SKM-1 treated with dmso at 0.1 percent for 144 hours (cell line): ENCODE results near the gene SORCS2.
A peak's percentile ranks its signal among the peaks of the same experiment; 100 is the strongest.

Experiments
- DNase-seq: peaks from one replicate; lab custom pipeline; 2025; ENCODE audit not compliant: unreplicated experiment; lab: John Stamatoyannopoulos, UW

The SORCS2 gene

DNA sequence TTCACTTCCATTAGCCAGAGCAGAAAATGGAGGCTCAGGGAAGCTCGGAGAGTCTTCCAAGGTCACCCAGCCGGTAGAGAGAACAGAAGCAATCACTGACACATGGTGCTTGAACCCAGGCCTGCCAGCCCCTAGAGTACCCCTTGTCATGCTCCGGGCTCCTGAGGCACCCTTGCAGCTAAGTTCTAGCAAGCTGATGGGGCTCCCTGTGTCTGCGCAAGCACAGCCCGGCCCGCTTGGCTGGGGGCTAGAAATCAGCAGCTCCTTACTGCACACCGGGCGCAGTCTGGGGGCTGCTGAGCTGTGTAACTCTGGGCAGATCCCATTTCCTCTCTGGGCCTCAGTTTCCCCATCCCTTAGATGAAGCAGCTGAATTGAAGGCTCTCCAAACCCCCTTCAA is 344.5 kb downstream of the SORCS2 start:
- DNase-seq, result no peak

DNA sequence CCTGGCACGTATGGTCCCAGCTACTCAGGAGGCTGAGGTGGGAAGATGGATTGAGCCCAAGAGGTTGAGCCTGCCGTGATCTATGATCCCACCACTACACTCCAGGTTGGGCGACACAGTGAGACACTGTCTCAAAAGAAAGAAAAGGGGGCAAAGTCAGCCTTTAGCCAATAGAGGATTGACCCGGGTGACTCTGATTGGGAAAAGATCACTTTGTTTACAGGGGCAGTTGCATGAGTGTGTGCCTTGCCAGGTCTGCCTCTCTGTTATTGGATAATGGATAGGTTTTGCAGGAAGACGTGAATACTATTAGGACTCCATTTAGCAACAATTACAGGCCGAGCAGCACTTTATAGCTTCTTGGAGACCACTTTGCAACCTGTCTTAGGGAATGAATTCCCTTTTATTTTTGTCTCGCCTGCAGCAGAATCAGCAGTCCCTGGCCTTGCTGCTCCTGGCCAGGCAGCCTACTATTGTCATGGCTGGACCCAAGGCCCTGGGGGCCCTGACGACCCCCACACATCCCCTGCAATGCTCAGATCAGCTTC is 345.6 kb downstream of the SORCS2 start:
- DNase-seq, result no peak

DNA sequence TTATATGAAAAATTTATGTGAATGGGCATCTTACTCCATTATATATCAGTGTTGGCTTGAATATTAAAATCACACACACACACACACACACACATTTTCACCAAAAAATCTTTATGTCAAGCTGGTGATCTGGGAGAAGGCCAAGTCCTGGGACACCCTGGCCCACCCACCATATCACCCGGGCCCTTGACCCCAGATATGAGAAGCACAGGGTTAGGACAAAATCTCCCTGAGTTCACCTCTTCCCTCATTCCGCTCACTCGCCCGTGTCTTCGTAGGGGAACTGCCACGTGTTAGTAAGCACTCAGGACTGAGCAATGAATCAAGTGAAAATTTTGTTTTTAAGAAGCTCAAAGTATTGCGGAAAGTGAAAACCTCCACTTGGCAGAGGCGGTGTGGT is 346.2 kb downstream of the SORCS2 start:
- DNase-seq, result no peak

DNA sequence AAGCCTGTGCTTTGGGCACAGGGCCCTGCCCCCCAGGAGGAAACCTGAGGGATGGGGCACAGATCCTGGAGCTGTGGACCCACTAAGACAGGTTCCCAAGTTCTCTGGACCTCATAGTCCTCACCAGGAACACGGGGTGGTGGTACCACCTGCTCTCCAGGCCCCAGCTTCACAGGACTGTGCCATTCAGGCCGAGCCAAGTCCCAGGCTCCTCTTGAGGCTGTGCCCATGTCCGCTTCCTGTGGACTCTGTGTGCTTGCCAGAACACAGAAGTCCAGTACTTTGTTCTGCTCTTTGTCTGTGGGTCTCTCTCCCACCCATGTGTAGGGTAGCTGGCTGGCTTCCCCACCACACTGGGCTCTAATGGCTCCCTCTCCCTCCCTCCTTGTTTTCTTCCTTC is 346.8 kb downstream of the SORCS2 start:
- DNase-seq, result no peak

DNA sequence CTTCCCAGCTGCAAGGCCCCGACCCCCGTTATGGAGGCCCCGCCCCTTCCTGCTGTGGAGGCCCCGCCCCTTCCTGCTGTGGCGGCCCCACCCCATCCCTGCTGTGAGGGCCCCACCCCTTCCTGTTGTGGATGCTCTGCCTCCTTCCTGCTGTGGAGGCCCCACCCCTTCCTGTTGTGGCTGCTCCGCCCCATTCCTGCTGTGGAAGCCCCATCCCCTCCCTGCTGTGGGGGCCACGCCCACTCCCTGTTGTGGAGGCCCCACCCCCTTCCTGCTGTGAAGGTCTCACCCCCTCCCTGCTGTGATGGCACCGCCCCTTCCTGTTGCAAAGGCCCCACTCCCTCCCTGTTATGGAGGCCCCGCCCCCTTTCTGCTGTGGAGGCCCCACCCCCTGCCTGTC is 347.3 kb downstream of the SORCS2 start:
- DNase-seq, result peak; percentile 97

DNA sequence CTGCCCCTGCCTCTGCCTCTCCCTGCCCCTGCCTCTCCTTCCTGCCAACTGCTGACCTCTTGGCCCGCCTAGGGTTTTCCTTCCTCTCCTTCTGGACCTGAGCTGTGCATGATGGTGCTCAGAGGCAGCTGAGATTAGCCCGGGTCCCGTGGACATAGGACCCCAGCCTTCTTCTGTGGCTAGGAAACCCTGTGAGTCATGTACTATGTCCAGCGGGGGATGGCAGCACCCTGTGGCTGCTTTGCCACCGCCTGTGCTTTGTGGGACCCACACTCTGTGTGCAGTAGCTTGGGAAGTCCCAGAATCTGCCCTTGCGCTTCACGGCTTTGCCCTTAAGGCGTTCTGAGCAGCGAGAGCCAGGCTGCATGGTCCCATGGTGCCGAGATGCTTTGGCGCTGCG is 347.9 kb downstream of the SORCS2 start:
- no peak for DNase-seq

DNA sequence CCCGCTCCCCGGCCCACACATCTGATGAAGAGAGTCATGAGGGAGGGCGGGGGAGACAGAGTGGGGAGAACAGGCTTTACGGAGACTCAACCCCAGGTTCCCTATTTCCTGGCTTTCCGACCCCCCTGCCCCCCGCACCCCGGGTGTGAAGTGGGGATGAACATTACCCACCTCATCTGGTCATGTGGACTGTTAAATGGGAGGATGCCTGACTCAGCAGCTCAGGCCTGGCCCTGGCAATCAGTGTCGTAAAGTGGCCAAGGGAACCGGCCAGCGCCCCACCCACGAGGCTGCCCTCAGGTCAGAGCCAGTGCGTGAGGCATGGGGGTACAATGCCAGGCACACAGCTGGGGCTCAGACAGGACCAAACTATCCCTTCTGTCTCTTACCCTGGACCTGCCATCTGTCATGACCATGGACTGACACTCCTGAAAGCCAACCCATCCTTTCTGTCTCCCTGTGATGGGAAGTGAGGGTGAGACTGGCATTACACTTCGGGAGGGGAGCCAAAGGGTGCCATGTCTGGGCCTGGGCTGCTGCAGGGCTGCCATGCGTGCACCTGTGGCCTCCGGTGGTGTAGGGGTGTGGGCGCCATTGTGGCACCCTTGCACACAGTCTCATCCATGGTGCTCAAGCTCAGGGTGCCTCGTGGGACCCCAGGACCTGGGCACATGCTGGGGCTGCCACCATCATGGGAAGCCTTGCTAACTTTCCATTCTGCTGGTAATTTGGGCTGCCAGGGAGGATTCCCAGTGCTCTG is 348.5 kb downstream of the SORCS2 start:
- DNase-seq, result no peak

DNA sequence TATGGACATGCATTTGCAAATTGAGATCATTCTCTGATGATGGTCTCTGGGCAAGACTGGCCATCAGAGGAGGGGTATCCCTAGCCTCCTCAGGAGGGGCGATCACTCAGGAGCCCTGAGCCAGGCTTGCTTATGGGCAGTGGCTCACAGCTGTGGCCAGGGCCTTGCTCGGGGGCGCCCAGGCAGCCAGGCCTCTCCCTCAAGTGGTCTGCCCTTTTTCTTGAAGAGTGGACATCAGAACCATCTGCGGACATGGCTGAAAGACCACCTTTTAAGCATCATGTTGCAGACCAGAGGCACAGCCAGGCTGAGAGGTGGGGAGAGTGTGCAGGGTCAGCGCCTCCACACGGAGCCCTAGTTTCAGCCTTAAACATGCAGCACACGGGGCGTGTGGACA is 349.1 kb downstream of the SORCS2 start:
- no peak for DNase-seq

DNA sequence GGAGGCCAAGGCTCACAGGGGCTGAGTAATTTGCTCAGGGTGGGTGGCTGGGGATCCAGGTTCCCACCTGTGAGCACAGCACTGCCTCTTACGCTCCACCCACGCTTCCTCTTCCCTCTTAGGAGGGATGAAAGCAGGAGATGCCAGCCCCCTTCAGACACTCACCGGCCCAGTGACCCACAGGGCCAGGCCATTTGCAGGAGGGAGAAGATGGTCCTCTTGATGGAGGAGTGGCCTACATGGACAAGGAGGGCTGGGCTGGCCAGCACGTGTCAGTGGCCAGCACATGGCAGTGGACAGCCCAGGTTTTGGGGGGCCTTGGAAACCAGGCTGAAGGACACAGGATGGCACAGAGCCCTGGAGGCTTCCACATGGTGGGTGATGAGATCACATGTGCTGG is 350.4 kb downstream of the SORCS2 start:
- no peak for DNase-seq

DNA sequence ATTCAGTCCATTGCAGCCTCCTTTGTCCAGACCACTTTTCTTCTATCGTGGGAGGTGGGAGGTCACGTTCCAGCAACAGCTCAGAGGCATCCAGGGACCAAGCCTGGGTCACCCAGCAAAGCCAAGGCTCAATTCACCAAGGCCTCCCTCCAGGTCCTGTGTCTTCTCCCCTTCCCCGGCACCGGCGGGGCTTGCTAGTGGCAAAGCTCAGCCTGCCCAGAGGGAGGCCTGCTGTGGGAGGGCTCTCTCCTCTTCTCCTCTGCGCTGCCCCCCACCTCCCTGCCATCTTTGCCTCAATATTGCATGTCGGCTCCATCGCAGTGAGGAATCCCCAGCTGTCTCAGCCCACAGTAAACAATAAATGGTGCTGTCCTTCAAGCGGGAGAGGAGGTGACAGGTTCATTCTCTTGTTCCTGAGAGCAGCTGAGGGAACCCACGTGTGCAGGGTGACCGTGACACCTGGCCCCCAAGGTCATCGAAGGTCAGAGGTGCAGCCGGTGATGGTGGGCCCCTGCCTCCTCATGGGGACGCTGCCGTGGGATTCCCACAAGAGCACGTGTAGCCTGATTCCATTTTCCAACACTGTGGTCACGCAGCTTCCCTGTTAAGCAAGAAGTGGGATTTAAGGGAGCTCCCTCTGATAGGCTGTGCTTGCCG is 353.9 kb downstream of the SORCS2 start:
- no peak for DNase-seq

DNA sequence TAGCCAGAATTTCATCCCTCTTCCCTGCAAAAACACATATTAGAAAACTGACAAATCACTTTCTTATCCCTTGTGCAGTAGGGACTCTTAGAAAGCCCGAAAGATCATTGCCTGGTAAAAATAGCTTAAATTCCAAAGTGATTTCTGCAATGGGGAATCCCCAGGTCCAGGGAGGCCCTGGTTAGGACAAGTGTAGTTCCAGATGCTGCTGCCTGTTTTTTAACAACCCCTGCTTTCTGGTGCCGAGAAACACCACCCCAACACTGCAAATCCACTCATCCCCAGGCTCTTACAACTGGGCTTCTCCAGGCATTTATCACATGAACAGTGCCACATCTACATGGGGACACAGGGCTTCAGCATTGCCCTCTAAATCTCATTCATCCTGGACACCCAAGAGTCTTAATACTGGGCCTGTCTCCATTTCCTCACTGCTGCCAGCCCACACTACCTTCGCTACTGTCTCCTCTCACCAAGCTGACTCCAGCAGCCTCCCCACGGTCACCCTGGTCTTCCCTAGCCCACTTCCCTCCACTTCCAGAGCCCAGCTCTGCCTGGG is 354.6 kb downstream of the SORCS2 start:
- no peak for DNase-seq

DNA sequence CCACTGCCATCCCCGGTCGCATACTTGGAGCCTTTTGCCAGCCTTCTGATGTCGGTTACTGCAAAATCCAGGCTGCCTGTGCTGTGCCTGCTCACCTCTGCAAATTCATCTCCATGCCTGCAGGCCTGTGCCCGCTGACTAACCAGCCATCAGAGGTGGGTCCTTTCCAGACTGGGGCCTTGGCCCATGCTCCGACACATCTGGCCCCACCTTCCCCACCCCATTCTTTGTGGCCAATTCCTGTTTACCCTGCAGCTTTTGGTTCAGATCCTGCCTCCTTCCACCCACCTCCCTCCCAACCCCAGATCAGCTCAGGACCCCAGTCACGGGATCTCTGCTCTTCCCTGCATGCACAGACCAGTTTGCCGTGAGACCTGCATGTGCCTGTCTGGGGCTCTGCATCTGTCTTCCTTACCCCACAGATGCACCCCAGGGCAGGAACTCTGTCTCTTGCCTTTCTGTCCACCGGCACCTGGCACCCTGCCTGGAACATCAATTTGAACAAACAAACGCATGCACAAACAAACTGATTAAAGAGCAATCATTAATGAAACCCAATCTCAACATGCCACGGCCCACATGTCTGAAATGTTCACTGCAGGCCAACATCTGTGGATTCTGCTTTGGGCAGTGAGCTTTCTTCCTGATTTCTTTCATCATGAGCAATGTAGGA is 355.2 kb downstream of the SORCS2 start:
- no peak for DNase-seq

DNA sequence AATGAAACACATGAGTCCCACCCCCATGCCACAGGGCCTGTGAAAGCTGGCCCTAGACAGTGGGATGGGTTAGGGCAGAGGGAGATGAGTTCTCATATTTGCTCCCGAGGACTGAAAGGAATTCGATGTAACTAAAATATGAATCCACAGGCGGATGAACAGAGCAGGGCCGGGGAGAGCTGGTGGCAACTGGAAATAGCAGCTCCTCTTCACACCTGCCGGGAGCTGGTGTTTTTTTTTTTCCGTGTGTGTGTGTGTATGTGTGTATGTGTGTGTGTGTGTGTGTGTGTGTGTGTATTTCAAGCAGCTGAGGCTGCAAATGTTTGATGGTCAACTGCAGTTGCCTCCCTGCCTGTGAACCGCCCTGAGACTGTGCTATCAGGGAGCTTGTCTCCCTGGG is 357.5 kb downstream of the SORCS2 start:
- no peak for DNase-seq

DNA sequence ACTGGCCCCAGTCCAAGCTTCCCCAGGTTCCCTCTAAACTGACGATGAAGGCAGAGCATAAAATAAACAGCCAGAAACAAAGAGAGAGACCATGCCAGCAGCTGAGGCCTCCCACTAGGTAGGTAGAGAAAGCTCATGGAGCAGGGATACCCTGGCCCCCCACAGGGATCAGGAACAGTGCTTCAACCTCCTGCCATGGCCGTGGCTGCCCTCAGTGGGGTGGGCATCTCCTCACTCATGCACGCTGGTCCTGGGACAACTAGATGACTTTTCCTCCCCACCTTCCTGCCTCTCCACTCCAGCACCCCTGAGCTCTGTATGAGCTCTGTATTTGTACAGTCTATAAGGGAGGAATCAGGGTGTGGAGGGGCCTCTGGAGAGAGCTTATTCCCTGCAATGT is 360.1 kb downstream of the SORCS2 start:
- no peak for DNase-seq

DNA sequence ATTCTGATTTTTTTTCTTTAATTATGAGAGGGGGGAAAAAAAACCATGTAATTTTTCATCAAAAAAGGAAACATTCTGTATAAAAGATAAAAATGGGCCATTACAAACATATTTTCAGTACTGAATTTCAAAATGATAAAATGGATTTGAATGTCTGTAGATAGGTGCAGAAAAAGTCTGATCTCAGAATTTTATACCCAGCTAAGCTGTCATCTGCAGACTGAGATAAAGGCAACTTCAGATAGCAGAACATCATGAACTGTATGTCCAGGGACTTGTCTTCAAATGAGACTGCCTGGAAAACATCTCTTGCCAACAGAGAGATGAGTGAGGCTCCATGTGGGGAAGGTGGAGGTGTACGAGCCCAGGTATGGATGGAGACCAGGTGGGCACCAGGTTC is 360.9 kb downstream of the SORCS2 start:
- DNase-seq, result no peak

DNA sequence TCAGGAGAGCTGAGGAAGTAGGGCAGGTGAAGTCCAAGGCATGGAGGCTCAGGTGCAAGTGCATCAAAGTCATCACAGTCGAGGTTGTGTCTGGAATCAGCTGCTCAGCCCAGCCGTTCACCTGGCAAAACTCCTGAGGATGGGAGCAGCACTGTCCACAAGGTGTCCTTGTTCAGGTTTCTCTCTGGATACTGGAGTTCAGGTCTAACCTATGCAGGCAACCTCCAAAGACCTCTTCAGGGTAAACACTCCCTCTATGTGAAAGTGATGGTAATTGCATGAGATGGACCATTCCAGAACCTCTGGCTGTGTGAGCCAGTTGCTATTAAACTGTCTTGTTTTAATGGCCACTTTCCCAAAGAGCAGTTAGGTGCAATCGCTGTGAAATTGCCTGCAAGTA is 362.6 kb downstream of the SORCS2 start:
- no peak for DNase-seq

DNA sequence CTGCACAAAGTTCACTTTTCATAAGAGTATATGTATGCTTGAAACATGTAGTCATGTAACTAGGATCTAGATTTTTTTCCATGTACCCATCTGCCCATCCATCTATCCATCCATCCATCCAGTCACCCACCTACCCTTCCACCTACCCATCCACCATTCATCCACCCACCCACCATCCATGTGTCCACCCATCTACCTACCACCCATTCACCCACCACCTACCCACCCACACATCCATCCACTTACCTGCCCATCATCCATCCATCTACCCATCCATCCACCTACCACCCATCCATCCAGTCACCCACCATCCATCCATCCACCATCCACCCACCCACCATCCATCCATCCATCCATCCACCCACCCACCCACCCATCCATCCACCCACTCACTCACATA is 364.2 kb downstream of the SORCS2 start:
- DNase-seq, result no peak

DNA sequence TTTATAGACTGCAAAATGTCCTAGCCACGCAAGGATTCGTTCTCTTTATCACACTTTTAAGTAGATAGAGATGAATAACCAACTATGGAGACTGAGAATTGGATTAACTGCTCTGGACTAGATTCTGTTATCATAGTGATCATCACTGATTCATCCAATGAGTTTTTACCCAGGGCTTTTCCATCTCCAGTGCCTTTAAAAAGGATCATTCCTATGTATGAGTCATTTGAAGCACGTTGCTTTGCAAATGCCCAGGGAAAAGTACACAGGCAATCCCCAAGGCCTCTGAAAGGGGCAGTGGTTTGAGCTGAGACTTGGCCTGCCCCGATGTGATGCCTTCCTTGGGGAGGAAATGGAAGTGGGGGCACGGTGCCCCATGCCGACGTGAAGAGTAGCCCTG is 365.1 kb downstream of the SORCS2 start:
- no peak for DNase-seq

DNA sequence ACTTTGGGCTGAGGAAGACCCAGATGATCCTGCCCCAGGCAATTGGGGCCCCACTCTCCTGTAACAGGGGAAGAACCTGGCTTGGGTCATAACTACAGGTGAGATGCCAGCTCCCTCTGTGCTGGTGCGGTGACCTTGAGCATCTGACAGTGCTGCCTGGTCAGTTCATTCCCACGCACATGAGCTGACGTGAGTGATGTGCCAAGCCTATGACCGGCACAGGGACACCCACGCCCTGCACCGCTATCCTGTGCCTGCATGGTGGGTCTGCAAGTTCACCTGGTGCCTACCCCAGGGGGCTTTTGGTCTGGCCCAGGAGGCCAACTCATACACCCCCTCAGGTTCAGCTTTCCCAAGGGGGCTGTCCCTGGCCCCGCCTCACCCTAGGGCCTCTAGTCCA is 366.1 kb downstream of the SORCS2 start:
- DNase-seq, result no peak

DNA sequence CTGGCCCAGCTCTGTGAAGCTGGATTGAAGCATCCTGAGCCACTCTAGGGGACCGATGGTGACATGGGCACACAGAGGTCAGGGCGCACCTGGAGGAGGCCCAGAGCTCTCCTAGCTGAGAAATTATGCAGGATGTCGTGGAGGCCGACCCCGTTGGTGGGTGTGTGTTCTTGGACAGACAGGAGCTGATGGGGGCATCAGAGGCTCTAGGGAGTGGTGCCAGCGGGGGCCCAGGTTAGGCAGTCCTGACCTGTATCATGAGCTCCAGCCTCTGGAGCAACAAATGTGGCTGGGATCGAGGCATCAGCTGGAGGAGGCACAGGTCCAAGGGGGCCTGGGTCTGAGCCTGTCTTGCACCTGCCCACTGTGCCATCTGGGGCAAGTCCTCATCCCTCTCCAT is 367.0 kb downstream of the SORCS2 start:
- no peak for DNase-seq

DNA sequence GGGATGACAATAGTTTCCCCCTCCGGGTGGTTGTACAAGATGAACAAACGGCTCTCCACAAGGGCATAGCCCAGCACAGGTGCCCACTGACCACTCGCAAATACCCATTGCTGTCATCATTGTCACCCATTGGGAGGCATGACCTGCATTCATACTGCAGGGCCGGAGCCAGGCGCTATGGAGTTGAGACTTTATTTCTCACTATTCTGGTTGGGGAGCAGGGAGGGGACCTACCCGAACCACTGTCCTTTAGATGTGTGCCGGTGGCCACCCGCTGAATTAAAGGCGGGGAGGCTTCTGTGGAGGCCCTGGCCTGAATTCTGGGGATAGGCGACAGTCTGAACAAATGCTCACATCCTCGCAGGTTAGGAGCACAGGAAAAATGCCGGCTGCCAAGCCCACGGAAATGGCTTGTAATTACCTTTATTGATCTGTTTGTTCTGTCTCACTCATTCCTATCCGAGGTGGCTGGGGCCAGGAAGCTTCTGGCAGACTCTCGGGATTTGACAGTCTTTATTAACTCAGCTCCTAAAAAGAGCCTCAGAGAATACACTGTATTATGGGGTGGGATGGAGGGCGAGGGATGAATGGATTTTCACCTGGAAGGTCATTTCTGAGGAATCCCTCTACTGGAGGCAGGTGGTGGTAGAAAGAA is 367.5 kb downstream of the SORCS2 start:
- DNase-seq, result no peak
